ENCODE results near the gene LDLRAD2. TPM values are rescaled to one million over a fixed set of nuclear protein-coding genes. Genes with fewer than 3 reads are reported as not detected.

LDLRAD2 gene
- total and polyA plus RNA-seq, 2 donors (not counting 1 experiment from before 2014, with no cell fraction given), result not detected

GRCh38 chr1:21847223-21848205, 35.4 kb downstream of the LDLRAD2 start:
- Histone ChIP-seq H3K9ac (ENCODE audit: insufficient read depth, low read length) (no peak overlapping the region), H3K4me2 (ENCODE audit: extremely low read depth, insufficient read depth, low read length) (no peak overlapping the region), H3K9me3 (ENCODE audit: control insufficient read depth, insufficient read depth, low read depth, low read length) (no peaks in the 10 kb centered on the region), H4K20me1 (ENCODE audit: control insufficient read depth, extremely low read depth, insufficient read depth, low read length) (no peaks in the 10 kb centered on the region), H3K27ac (ENCODE audit: insufficient read depth, low read length) (no peak overlapping the region), H3K4me1 (ENCODE audit: control insufficient read depth, extremely low read depth, insufficient read depth, low read length) (no peaks in the 10 kb centered on the region), H3K36me3 (ENCODE audit: control insufficient read depth, insufficient read depth, low read length) (peaks cover 50% of the 10 kb centered on the region), H3K4me3 (replicated peaks in 1 of 4; ENCODE audit: control extremely low read depth in 1 of 4, insufficient read depth in 1 of 4, low read depth in 3 of 4, low read length in 4 of 4) (no peak overlapping the region), H3K27me3 (ENCODE audit: control insufficient read depth, insufficient read depth, low read length) (no peaks in the 10 kb centered on the region), H2AFZ (ENCODE audit: low read length) (no peak overlapping the region), H3K79me2 (ENCODE audit: control insufficient read depth, insufficient read depth, low read length) (no peaks in the 10 kb centered on the region)
- TF ChIP-seq EZH2 (IDR thresholded peaks at IDR 0.05; ENCODE audit: low read length, missing control alignments) (no peak), CTCF (conservative IDR thresholded peaks at IDR 0.05 in 1 of 2, IDR thresholded peaks at IDR 0.05 in 1 of 2; ENCODE audit: low read depth in 1 of 2, low read length in 2 of 2) (no peak)
- no peak for DNase-seq (ENCODE audit: low read depth in 2 of 2)

- Histone ChIP-seq H2AFZ (ENCODE audit: low read length) (no peak overlapping the region), H3K4me1 (ENCODE audit: control insufficient read depth, extremely low read depth, insufficient read depth, low read length) (no peaks in the 10 kb centered on the region), H3K27ac (ENCODE audit: insufficient read depth, low read length) (no peak overlapping the region), H3K27me3 (ENCODE audit: control insufficient read depth, insufficient read depth, low read length) (no peaks in the 10 kb centered on the region), H3K79me2 (ENCODE audit: control insufficient read depth, insufficient read depth, low read length) (no peaks in the 10 kb centered on the region), H3K4me3 (replicated peaks in 1 of 4; ENCODE audit: control extremely low read depth in 1 of 4, insufficient read depth in 1 of 4, low read depth in 3 of 4, low read length in 4 of 4) (no peak overlapping the region), H3K9me3 (ENCODE audit: control insufficient read depth, insufficient read depth, low read depth, low read length) (no peaks in the 10 kb centered on the region), H3K9ac (ENCODE audit: insufficient read depth, low read length) (no peak overlapping the region), H3K36me3 (ENCODE audit: control insufficient read depth, insufficient read depth, low read length) (peaks cover 46% of the 10 kb centered on the region), H4K20me1 (ENCODE audit: control insufficient read depth, extremely low read depth, insufficient read depth, low read length) (no peaks in the 10 kb centered on the region), H3K4me2 (ENCODE audit: extremely low read depth, insufficient read depth, low read length) (no peak overlapping the region)
- DNase-seq (ENCODE audit: low read depth in 2 of 2), result no peak
- no peak for TF ChIP-seq CTCF (conservative IDR thresholded peaks at IDR 0.05 in 1 of 2, IDR thresholded peaks at IDR 0.05 in 1 of 2; ENCODE audit: low read depth in 1 of 2, low read length in 2 of 2)
- TF ChIP-seq EZH2 (IDR thresholded peaks at IDR 0.05; ENCODE audit: low read length, missing control alignments), result no peak
These were observed 36.6 kb downstream of the LDLRAD2 start for GRCh38 chr1:21848524-21849174.

GRCh38 chr1:21849909-21850576, 38.0 kb downstream of the LDLRAD2 start:
- no peaks in the 10 kb centered on the region for H3K4me1 ChIP-seq (ENCODE audit: control insufficient read depth, extremely low read depth, insufficient read depth, low read length)
- DNase-seq (ENCODE audit: low read depth in 2 of 2), result no peak
- H3K9ac ChIP-seq (ENCODE audit: insufficient read depth, low read length), result no peak overlapping the region
- TF ChIP-seq CTCF (conservative IDR thresholded peaks at IDR 0.05 in 1 of 2, IDR thresholded peaks at IDR 0.05 in 1 of 2; ENCODE audit: low read depth in 1 of 2, low read length in 2 of 2), result no peak
- no peak for TF ChIP-seq EZH2 (IDR thresholded peaks at IDR 0.05; ENCODE audit: low read length, missing control alignments)
- H3K4me2 ChIP-seq (ENCODE audit: extremely low read depth, insufficient read depth, low read length), result no peak overlapping the region
- no peak overlapping the region for H2AFZ ChIP-seq (ENCODE audit: low read length)
- no peaks in the 10 kb centered on the region for H3K27me3 ChIP-seq (ENCODE audit: control insufficient read depth, insufficient read depth, low read length)
- H4K20me1 ChIP-seq (ENCODE audit: control insufficient read depth, extremely low read depth, insufficient read depth, low read length), result no peaks in the 10 kb centered on the region
- no peaks in the 10 kb centered on the region for H3K9me3 ChIP-seq (ENCODE audit: control insufficient read depth, insufficient read depth, low read depth, low read length)
- H3K4me3 ChIP-seq (replicated peaks in 1 of 4; ENCODE audit: control extremely low read depth in 1 of 4, insufficient read depth in 1 of 4, low read depth in 3 of 4, low read length in 4 of 4), result no peak overlapping the region
- no peaks in the 10 kb centered on the region for H3K79me2 ChIP-seq (ENCODE audit: control insufficient read depth, insufficient read depth, low read length)
- H3K27ac ChIP-seq (ENCODE audit: insufficient read depth, low read length), result no peak overlapping the region
- H3K36me3 ChIP-seq (ENCODE audit: control insufficient read depth, insufficient read depth, low read length), result peaks cover 51% of the 10 kb centered on the region

Measured in fibroblast of lung (primary cell).